Occipital lobe (tissue), 2 donors: ENCODE measurements around the gene G6PC2. TPM values are rescaled to one million over a fixed set of nuclear protein-coding genes. Genes with fewer than 3 reads are reported as not detected.

Source experiments
- DNase-seq: peaks from one replicate; lab custom pipeline; 2025; lab: John Stamatoyannopoulos, UW
- total RNA-seq: library from RNA; depleted of rRNA; stranded (reverse); fragments of >200 nt; gene quantifications from one replicate; pipeline ENCODE4 v1.2.3, GENCODE V29; 2014

The G6PC2 gene
- total RNA-seq, 1 donor from 2014 or later, result not detected

DNA sequence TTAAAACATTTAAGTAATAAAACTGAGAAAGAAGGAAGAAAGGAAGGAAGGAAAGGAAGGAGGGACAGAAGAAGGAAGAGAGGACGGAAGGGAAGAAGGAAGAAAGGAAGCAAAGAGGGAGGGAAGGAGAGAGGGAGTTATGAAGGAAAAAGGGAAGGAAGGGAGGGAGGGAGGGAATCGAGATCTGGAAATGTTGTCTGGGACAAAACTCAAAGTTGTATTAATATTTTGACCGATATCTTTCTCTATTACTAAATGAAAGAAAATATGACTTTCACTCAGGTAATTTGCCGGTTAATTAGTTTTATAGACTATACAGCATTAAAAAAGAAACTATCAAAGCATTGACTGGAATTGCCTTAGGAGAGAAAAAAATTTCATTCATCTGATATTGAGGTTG, 44.4 kb downstream of the G6PC2 start:
- no peak for DNase-seq

GRCh38 chr2:168948621-168949212, 47.6 kb downstream of the G6PC2 start:
- no peak for DNase-seq

DNA sequence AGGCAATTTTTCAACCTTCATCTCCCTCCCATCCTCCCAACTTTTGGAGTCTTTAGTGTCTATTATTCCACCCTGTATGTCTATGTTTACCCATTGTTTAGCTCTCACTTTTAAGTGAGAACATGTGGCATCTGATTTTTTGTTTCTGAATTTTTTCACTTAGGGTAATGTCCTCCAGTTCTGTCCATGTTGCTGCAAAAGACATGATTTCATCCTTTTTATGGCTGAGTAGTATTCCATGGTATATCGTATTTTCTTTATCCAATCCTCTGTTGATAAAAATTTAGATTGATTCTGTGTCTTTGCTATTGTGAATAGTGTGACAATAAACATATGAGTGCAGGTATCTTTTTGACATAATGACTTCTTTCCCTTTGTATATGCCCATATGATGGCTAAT, 48.2 kb downstream of the G6PC2 start:
- no peak for DNase-seq

DNA sequence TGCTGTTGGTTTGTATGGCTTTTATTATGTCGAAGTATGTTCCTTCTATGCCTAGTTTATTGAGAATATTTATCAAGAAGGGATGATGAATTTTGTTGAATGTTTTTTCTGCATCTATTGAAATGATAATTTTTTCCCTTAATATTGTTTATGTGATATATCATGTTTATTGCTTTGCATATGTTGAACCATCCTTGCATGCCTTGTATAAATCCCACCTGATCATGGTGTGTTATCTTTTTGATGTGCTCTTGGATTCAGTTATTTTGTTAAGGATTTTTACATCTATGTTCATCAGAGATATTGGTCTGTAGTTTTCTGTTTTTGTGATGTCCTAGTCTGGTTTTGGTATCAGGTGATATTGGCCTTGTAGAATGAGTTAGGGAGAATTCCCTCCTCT, 50.8 kb downstream of the G6PC2 start:
- DNase-seq, result no peak

GRCh38 chr2:168952424-168952823, 51.3 kb downstream of the G6PC2 start:
- DNase-seq, result no peak

DNA sequence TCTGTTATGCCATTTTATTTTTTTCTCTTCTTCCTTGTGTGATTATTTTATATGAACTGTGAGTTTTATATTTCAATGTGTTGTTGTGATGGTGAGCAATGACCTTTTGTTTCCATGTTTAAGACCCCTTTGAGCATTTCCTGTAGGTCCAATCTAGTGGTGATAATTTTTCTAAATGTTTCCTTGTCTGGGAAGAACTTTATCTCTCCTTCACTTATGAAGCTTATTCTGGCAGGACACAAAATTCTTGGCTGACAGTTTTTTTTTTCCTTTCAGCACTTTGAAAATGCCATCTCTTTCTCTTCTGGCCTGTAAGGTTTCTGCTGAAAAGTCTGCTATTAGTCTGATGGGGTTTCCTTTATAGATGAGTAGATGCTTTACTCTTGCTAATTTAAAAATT, 53.2 kb downstream of the G6PC2 start:
- DNase-seq, result no peak

DNA sequence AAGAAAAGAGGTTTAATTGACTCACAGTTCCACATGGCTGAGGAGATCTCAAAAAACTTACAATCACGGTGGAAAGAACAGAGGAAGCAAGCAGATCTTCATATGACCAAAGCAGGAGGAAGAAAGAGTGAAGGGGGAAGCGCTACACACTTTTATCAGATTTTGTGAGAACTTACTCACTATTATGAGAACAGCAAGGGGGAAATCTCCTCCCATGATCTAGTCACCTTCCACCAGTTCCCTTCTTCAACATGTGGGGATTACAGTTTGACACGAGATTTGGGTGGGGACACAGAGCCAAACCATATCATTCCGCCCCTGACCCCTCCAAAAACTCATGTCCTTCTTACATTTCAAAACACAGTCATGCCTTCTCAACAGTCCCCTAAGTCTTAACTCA, 54.2 kb downstream of the G6PC2 start:
- DNase-seq, result no peak

DNA sequence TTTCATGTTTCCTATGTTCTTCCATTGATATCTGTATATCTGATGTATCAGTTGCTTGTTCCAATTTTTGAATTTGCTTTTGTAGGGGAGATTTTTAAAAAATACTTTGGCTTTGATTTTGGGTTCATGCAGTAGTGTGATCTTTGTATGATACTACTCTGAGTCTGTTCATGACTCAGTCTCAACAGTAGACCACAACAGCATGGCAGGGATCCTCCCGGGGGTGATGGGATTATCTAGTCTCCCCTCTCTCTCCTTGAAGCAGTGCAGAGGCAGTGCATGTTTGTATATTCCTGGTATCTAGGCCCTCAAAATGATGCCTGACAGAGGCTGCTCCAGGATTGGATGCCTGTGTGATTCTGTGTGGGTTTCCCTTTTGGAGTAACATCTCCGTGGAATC, 55.3 kb downstream of the G6PC2 start:
- no peak for DNase-seq

Other genes starting within 250 kb of the G6PC2 start
- 3.9 TPM for gene NOSTRIN, start 98.7 kb upstream of the G6PC2 start, total RNA-seq
- gene SPC25, start 10.9 kb upstream of the G6PC2 start, total RNA-seq, result 3.4 TPM
- 0.16 TPM for gene ABCB11, start 130.0 kb downstream of the G6PC2 start, total RNA-seq
- gene DHRS9, start 168.3 kb downstream of the G6PC2 start, total RNA-seq, result 0.94 TPM